Fibroblast of the conjunctiva (primary cell): ENCODE results near the gene BCAS3.
"Not testable (repeated sequence)": the region's sequence is repeated elsewhere in the genome, so short reads cannot be mapped to it uniquely, and the experiment has no call there.

Experiments
- DNase-seq: peaks from one replicate; pipeline ENCODE4 v3.0.0-alpha.2; 2010; ENCODE audit warnings: low read depth

The BCAS3 gene

GRCh38 chr17:60887614-60888028 lies 210.0 kb downstream of the BCAS3 start:
- no peak for DNase-seq

DNA sequence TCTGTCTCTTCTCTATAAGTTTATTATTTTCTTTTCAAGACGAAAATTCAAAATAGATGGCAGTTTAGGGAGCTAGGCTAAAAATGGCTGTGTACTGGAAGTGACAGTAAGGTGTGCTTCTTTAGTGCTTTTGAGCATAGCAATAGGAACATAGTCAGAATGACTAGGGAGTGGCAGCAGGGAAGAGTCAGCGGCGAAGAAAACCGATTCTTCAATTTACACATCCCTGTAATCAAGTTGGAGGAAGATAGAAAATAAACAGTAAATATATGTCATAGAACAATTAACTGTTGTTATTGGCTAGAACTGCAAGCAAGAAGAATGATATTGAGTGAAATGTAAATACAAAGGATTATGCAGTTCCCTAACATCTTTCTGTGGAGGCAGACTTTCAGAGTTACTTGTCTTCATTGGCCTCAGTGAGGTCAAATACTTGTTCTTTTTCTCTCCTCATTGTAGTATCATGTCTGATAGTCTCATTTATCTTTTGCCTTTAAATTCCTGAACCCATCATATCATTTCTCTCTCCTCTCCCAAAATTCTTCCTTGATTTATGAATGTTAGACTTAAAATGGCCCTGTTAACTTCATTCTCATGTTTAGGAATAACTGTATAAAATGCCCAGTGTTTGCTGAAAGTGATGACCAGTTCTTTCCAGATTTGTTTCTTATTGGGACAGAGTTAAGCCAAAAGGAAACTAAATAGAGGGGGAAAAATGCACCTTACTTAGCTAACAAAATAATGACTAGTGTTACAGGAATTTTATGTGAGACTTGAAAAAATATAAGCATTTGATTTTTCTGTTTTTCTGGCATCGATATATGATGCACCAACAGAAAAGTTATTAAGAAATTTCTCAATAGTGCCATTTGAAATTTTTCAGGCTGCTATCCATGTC lies 211.4 kb downstream of the BCAS3 start:
- no peak for DNase-seq

- no peak for DNase-seq
These were observed 213.5 kb downstream of the BCAS3 start for GRCh38 chr17:60891149-60891548.

DNA sequence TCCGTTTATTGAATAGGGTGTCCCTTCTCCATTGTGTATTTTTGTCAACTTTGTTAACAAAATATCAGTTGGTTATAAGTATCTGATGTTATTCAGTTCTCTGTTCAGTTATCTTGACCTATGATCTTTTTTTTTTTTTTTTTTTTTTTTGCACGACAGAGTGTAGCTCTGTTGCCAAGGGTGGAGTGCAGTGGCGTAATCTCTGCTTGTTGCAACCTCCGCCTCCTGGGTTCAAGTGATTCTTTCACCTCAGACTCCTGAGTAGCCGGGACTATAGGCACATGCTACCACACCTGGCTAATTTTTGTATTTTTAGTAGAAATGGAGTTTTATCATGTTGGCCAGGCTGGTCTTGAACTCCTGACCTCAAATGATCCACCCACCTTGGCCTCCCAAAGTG lies 215.8 kb downstream of the BCAS3 start:
- DNase-seq: no peak

GRCh38 chr17:60896996-60897395 lies 219.3 kb downstream of the BCAS3 start:
- DNase-seq: no peak

- no peak for DNase-seq
These were observed 221.5 kb downstream of the BCAS3 start for GRCh38 chr17:60899115-60899514.

DNA sequence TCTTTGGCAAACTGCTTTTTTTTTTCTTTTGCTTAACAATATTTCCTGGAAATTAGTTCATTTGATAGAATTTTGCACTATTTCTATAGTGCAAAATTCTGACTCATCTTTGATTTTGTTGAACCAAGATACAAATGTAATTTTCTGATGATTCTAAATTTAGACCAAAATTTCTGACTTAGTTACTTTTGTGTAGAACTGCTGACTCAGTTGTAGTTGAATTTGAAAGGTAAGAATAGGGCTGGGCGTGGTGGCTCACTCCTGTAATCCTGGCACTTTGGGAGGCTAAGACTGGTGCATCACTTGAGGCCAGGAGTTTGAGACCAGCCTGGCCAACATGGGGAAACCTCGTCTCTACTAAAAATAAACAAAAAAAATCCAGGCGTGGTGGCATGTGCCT lies 223.0 kb downstream of the BCAS3 start:
- no peak for DNase-seq

DNA sequence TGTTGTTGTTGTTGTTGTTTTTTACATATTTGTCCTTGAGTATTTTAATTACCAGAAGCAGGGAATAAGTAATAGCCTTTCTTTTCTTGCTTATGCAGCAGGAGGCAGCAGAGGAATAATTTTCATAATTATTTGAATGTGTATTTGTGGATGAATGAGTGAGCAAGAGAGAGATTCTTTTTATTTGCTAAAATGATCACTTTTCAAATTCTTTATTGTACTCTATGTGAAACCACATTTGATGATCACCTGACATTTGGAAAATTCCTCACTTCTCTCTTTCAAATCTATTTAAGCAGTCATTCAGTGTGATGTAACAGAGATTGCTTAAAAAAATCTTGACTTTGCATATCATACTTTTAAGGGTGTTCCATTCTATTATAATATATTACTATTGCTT lies 223.6 kb downstream of the BCAS3 start:
- DNase-seq: no peak

DNA sequence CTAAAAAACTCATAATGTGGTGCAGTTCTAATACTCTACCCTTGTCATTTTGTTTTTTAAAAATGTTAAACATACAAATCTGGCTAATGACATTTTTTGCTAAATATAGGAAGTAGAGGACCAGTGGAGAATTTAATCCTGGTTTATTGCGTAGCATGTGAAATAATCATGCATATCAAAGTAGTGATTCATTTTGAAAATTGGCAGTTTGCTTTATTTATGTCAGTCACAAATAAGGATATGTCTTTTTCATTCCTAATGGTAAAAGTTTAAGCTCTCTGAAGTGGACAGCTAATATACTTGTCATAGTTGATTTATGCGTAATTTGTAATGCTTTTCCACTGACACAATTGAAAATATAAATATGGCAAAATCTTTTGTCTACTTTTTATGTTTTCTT lies 224.2 kb downstream of the BCAS3 start:
- DNase-seq: peak; percentile 38

GRCh38 chr17:60902399-60902798 lies 224.7 kb downstream of the BCAS3 start:
- DNase-seq: no peak

GRCh38 chr17:60904582-60904981 lies 226.9 kb downstream of the BCAS3 start:
- DNase-seq: no peak

DNA sequence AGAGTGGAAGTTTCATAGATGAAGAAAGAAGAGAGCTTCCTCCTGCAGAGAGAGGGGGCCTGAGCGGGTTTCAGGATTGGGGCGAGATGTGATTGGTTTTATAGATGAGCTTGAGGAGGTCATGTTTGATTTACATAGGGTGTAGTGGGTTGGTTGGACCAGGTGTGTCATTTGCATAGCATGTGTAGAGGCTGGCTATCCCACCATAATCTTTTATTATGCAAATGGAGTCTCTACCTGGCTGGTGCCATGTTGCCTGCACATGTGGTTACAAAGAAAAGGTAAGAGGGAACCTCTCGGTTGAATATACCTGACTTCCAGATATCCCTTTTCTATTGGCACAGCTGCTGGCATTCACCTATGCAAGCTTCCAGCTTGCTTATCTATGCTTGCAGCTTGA lies 228.1 kb downstream of the BCAS3 start:
- no peak for DNase-seq

GRCh38 chr17:60908324-60908723 lies 230.7 kb downstream of the BCAS3 start:
- DNase-seq: no peak

DNA sequence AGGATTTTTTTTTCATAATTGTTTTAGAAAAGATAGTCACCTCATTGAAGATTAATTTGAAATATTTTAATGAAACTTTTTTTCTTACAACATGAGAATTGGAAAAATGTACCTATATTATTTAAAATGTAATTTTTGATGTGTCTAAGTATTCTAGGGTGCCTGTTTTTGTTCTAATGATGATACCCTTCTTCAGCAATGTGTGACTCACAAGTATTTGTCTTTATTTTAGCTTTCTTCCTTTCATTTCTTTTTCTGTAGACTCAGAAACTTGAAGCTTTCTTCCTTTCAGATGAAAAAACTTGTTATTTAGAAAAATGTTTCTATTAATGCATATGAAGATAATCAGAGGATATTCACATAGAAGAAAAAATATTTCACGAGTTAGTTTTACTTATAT lies 231.8 kb downstream of the BCAS3 start:
- DNase-seq: no peak

DNA sequence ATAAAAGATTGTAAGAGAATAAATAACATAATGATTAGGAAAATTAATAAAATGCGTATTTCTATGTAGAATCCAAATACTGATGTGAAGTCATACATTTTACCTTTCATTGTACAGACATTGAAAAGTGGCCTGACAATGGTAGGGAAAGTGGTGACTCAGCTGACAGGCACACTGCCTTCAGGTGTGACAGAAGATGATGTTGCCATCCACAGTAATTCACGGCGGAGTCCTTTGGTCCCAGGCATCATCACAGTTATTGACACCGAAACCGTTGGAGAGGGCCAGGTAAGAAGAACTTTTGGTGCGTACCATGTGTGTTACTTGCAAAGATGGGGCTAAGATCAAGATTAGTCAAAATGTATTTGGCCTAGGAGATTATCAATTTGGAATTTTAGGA lies 232.8 kb downstream of the BCAS3 start:
- no peak for DNase-seq

- no peak for DNase-seq
These were observed 236.4 kb downstream of the BCAS3 start for GRCh38 chr17:60914078-60914477.

DNA sequence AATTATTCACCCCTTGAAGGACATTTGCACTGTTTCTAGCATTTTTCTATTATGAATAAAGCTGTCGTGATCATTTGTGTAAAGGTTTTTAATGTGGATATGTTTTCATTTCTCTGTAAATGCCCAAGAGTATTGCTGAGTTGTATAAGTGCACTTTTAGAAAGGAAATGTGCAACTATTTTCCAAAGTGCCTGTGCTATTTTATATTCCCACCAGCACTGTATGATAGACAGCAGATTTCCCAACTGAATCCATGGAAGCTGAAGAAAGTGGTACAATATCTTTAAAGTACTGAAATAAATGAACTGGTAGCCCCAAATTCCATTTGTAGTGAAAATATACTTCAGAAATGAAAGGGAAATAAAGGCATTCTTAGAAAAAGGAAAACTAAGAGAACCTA lies 238.4 kb downstream of the BCAS3 start:
- no peak for DNase-seq

DNA sequence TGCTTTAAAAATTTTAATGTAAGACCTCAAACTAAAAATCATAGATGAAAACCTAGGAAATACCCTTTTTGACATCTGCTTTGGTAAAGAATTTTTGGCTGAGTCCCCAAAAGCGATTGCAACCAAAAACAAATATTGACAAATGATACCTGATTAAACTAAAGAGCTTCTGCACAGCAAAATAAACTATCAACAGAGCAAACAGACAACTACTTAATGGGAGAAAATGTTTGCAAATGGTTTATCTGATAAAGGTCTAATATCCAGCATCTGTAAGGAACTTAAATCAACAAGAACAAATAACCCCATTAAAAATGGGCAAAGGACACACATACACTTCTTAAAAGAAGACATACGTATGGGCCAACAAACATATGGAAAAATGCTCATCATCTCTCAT lies 242.5 kb downstream of the BCAS3 start:
- no peak for DNase-seq

DNA sequence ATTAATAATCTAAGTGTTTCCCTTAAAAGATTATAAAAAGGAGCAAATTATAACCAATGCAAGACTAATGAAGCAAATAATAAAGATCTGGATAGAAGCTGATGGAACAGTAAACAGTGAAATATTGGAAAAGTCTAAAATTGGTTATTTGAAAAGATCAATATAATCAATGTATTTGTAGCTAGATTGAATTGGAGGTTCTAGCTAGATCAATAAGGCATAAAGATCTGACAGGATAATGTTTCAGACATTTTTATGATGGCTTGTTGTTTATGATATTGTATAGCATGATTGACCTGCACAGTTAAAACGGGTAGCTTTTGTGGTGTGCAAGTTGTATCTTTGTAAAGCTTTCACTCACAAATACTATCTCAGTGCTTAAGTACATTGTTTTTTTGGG lies 245.3 kb downstream of the BCAS3 start:
- DNase-seq: no peak

- DNase-seq: no peak
These were observed 249.0 kb downstream of the BCAS3 start for GRCh38 chr17:60926466-60927183.

DNA sequence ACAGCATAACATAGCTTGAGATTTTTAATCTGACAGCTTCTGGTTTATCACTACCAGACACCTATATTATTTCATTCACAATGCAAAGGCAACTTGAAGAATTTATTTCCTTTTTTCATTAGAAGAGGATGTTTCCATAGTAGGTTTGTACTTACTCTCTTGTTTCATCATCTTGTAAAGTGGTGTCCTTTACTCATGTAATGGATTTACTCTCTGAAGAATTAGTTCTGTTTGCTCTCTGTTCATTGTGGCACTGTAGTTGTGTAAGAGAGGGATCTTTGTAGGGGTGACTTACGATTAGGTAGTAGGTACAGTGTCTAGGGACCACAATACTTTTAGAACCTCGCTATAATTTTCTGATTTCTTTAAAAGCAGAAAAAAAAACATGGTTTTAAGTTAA lies 256.1 kb downstream of the BCAS3 start:
- no peak for DNase-seq

DNA sequence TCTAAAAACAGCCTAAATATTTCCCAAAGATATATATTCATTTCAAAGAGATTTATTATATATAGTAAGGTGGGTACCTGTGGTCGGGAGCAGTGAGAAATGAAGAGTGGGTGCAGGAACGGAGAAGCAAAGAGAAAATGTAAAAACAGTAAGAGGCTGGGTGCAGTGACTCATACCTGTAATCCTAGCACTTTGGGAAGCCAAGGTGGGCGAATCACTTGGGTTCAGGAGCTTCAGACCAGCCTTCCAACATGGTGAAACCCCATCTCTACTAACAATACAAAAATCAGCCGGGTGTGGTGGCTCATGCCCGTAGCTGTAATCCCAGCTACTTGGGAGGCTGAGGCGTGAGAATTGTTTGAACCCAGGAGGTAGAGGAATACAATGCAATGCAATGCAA lies 257.1 kb downstream of the BCAS3 start:
- DNase-seq: no peak

- not testable (repeated sequence) for DNase-seq
These were observed 258.3 kb downstream of the BCAS3 start for GRCh38 chr17:60935991-60936390.

- DNase-seq: no peak
These were observed 261.7 kb downstream of the BCAS3 start for GRCh38 chr17:60939318-60939717.
